Dedifferentiated amniotic fluid mesenchymal stem cell (primary cell): Measurements from ENCODE around the gene STARD7.
"Not testable (repeated sequence)": the region's sequence is repeated elsewhere in the genome, so short reads cannot be mapped to it uniquely, and the experiment has no call there.

Source experiments
- DNase-seq: peaks from one replicate; pipeline ENCODE4 v3.0.0-alpha.2; 2016; ENCODE audit errors: extremely low spot score

The STARD7 gene

GRCh38 chr2:96163768-96164429 is 44.7 kb downstream of the STARD7 start:
- no peak for DNase-seq

- no peak for DNase-seq
Observed at GRCh38 chr2:96163415-96163767, 45.2 kb downstream of the STARD7 start.

- no peak for DNase-seq
Observed at GRCh38 chr2:96161898-96162297, 46.7 kb downstream of the STARD7 start.

GRCh38 chr2:96160366-96160765 is 48.3 kb downstream of the STARD7 start:
- not testable (repeated sequence) for DNase-seq

- DNase-seq: no peak
Observed at GRCh38 chr2:96159084-96159830, 49.4 kb downstream of the STARD7 start.

DNA sequence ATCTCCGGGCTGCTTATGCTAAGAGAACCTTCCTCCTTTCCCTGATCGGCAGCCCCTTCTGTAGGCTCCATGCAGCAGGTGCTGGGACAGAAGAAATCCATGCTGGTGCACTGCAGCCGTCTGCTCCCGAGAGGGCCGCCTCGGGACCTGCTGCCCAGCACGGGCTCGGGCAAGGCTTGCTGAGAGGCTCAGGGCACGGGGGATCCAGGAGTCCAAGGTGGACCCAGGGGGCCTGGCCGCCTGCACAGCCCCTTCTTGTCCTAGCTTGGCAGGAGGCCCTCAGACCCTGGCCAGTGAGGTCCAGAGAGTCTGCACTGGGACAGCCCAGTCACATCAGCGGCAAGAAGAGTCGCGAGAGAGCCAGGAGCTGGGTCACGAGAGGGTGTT is 50.1 kb downstream of the STARD7 start:
- DNase-seq: no peak

- DNase-seq: no peak
Observed at GRCh38 chr2:96157649-96158553, 50.7 kb downstream of the STARD7 start.

DNA sequence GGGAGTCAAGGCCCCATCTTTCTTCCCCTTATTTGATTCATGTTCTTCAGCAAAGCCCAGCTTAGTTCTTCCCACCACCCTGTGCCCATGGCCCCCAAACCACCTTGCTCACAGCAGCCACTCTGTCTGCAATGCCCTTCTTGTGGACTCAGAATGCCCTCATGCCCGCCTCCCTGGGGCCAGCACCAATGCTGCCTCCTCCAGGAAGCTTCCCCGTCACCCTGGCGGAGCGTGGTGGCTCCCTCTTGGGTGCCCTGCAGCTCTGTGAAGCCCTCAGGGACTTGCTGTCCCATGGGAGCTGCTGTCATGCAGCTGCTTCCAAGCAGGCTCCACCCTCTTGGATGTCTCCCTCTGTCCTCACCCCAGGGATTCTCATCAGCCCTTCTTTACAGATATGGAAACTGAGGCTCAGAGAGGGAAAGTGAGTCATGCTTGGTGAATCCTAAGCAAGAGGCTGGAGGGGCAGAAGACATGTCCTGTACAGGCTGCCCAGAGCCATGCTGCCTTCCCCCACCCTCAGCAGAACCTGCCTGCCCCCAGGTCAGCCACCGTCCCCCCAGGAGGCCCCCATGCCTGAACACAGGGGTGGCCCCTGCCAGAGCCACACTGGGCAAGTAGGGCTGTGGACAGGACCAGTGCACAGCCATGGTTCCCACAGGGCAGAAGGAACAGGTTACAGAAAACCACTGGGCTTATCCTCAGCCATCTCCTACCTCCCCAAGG is 51.5 kb downstream of the STARD7 start:
- DNase-seq: no peak

DNA sequence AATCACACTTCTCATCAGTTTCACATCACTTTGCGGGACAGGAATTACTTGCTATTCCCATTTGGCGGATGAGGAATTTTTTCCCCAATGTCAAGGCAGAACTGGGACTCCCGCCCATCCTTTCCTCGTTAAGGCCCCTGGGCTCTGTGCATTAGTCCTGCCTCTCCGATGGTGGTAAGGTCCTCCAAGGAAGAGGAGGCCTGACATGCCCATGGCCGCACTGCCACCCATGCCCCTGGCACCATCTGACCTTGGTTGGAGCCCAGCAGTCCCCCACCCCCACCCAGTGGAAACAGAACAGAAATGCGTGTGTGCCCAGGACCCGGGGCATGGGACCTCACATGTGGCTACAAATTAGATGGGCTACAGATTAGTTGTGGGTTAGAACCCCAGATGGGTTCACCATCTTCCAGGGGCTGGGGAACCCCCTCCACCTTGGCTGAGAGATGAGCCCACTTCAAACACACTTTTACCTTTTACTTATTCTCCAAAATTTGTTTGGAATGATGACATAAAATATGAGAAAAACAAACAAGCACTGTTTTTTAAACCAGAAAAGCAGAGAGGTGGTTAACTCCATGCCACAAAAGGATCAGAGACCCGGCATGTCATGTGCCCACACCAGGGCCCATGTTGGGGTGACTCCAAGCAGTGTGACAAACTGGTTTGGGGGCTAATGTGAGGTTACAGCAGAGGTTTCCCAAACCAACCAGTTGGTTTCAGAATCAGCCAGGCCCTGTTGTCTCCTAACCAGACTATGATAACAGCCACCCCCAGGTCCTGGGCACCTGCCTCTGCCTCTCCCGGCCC is 52.4 kb downstream of the STARD7 start:
- no peak for DNase-seq

GRCh38 chr2:96154506-96155380 is 53.9 kb downstream of the STARD7 start:
- DNase-seq: no peak

DNA sequence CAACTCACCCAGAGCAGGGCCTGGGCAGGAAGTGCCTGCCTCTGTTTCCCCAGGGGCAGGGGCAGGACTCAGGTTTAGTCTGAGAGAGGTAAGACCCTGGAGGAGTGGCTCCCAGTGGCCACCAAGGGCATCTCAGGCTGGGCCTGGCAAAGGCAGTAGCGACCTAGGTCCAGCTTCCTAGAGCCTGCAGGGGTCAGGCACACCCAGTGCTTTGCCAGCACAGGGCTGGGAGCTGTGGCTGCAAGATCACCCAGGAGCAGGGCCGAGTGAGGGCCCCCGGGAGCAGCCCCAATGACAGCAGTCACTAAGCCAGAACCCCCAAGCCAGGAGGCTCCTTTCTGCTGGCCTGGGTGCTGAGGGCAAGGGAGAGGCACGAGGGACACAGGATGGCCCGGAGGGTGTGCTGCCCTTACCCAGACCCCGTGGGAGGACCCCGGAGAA is 54.6 kb downstream of the STARD7 start:
- no peak for DNase-seq

- no peak for DNase-seq
Observed at GRCh38 chr2:96153291-96153713, 55.3 kb downstream of the STARD7 start.

DNA sequence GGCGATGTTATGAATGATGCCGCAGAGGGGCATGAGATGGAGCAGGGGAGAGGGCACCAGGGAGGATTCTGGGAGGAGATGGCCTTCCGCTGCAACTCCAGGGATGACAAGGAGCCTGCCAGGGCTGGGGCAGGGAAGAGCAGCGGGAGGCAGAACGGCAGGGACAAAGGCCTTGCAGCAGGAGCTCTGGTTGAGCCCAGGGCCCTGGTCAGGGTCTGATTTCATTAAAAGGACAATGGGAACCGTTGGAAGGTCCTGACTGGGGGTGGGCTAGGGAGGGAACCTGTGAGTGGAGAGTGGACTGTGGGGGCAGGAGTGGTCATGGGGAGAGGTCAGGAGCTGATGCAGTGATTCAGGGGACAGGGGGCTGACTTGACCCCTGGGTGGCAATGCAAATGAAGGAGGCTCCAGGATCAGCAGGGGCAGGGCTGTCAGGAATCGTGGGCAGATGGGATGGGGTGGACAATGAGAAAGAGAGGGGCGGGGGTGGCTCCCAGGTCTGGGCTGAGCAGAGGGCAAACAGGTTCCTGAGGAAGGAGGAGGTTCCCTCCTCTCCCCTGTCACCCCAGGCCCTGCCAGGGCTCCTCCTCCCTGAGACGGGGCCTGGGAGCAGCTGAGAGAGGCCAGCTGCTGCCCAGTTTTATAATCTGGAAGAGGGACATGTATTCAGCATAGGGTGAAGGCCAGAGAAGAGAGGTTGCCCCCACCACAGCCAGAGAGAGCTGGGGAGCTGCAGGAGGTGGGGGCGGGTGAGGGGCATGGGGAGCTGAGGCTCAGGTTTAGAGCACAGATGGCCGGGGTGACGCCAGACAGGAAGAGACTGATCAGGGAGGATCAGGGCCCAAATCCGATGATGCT is 56.1 kb downstream of the STARD7 start:
- DNase-seq: no peak

GRCh38 chr2:96151595-96152303 is 56.9 kb downstream of the STARD7 start:
- DNase-seq: no peak

DNA sequence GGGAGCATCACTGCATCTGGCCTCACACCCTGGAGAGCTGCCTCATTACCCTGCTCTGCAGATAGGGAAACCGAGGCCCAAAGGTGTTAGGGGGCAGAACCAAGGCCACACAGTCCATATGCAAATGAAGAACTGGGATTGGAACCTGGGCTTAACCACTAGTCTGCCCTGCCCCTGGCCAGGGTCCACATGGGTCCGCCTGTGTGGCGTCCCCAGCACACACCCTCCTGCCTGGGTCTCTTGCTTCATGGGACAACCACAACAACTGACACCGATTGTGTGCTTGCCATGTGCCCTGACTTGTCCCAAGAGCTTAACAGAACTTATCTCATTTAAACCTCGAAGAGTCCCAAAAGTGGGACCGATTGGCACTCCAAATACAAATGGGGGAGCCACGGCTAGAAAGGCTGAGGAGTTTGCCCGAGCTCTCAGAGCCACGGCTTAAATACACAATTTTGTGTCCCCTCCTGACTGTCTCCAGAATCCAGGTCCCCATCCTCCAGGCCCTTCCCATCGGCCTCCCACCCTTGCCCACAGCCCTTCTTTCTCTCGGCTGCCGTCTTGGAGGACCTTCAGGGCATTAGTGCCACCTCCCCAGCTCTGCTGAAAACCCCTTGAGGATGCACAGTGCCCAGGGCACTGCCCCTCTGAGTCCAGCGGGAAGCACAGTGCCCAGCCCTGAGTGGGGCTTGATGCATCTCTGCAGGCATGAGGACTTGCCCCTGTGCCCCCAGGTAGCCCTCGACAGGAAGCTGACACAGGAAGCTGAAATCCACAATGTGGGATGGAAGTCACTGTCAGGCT is 57.6 kb downstream of the STARD7 start:
- DNase-seq: no peak

DNA sequence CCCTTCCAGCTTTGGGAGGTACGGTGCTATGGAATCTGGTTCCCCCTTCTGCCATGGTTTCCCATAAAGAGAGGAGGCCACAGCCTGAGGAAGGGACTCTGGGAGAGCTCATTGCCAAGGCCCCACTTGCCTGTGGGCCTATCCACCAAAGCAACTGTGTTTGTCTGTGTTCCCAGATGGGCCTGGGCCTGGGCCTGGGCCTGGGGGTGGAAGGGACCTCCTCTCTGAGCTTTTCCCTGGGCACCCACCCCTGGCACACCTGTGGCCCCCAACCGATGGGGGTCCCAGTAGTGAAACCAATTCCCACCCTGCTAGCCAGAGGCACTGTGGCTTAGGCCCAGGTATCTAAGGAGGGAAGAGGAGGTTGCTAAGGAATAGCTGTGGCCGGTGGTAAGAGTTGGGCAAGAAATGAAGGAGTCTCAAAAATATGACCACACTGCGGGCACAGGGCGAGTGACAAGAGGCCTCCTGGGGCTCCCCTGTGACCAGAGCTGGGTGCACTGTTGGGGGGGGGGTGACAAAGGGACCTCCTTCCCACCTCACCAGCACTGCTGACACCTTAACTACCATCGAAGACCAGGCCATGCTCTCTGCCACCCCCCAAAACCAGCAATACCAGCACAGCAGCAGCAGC is 58.5 kb downstream of the STARD7 start:
- no peak for DNase-seq
